ENCODE results near the gene DDX20.

GRCh38 chr1:111742938-111743549, 12.7 kb upstream of the DDX20 start:
- TF ChIP-seq, protein P1, sequence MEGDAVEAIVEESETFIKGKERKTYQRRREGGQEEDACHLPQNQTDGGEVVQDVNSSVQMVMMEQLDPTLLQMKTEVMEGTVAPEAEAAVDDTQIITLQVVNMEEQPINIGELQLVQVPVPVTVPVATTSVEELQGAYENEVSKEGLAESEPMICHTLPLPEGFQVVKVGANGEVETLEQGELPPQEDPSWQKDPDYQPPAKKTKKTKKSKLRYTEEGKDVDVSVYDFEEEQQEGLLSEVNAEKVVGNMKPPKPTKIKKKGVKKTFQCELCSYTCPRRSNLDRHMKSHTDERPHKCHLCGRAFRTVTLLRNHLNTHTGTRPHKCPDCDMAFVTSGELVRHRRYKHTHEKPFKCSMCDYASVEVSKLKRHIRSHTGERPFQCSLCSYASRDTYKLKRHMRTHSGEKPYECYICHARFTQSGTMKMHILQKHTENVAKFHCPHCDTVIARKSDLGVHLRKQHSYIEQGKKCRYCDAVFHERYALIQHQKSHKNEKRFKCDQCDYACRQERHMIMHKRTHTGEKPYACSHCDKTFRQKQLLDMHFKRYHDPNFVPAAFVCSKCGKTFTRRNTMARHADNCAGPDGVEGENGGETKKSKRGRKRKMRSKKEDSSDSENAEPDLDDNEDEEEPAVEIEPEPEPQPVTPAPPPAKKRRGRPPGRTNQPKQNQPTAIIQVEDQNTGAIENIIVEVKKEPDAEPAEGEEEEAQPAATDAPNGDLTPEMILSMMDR (IDR thresholded peaks at IDR 0.05): no peak
- TF ChIP-seq POLR2AphosphoS5 (IDR thresholded peaks at IDR 0.05): no peak
